Esophagus muscularis mucosa (tissue), 4 donors: ENCODE data around the gene CTTNBP2NL. TPM values are rescaled to one million over a fixed set of nuclear protein-coding genes. Genes with fewer than 3 reads are reported as not detected.
A peak's percentile ranks its signal among the peaks of the same experiment; 100 is the strongest.

Source experiments
- DNase-seq: peaks from one replicate; pipeline ENCODE4 v3.0.0-alpha.2; 2017; ENCODE audit errors: extremely low spot score
- H3K27ac ChIP-seq, 4 donors: fragments of 200-600 bp; sonication (generic); replicated peaks in 1 of 4; 1 replicate in 3 of 4; 2 replicates in 1 of 4; pipeline ENCODE4 v1.5.1; 2016 to 2019; ENCODE audit warnings: mild to moderate bottlenecking in 1 of 4
- H3K27me3 ChIP-seq, 4 donors: fragments of 200-600 bp; sonication (generic); one replicate each; pipeline versions ENCODE4 v1.5.1 to v1.6.0; 2016 to 2019
- H3K36me3 ChIP-seq, 4 donors: fragments of 200-600 bp; sonication (generic); one replicate each; pipeline ENCODE4 v1.5.1; 2016 to 2019
- H3K4me1 ChIP-seq, 4 donors: fragments of 200-600 bp; sonication (generic); one replicate each; pipeline ENCODE4 v1.5.1; 2016 to 2019
- H3K4me3 ChIP-seq, 4 donors: fragments of 200-600 bp; sonication (generic); 1 replicate in 2 of 4; 2 replicates in 2 of 4; pipeline ENCODE4 v1.5.1; 2016 to 2019; ENCODE audit warnings: mild to moderate bottlenecking in 4 of 4, moderate library complexity in 1 of 4
- H3K9me3 ChIP-seq, 4 donors: fragments of 200-600 bp; sonication (generic); 1 replicate in 3 of 4; 2 replicates in 1 of 4; pipeline ENCODE4 v1.5.1; 2016 to 2019
- EP300 ChIP-seq: sonication (generic); formaldehyde crosslinking; IDR thresholded peaks from one replicate; pipeline ENCODE4 v1.6.1; 2017; ENCODE audit warnings: antibody characterized with exemption
- POLR2A ChIP-seq: fragments of 450-650 bp; IDR thresholded peaks from one replicate; pipeline ENCODE4 v1.6.1; 2017; ENCODE audit warnings: antibody characterized with exemption, moderate library complexity, mild to moderate bottlenecking, low read depth
- POLR2AphosphoS5 ChIP-seq, 2 donors: sonication (generic); formaldehyde crosslinking; IDR thresholded peaks; one replicate each; pipeline ENCODE4 v1.6.1; 2017; ENCODE audit warnings: antibody characterized with exemption in 2 of 2
- WGBS: methylation state at CpG from one replicate; pipeline ENCODE4 v1.1.5; 2018; 5-methylcytosine and 5-hydroxymethylcytosine counted together
- intact Hi-C: fragments of 100-400 bp; cut with DNase I; formaldehyde crosslinking; loops from one replicate; pipeline ENCODE4 v1.15.1; 2023
- total RNA-seq, 4 donors: library from RNA; depleted of rRNA; stranded (reverse); fragments of >200 nt; gene quantifications; one replicate each; pipeline versions ENCODE4 v1.1.0 to v1.2.1, GENCODE V29; 2016
- TF ChIP-seq, protein P1 (sequence below), 3 experiments: fragments of 200-600 bp in 2 of 3; fragments of 450-650 bp in 1 of 3; sonication (generic) in 2 of 3; IDR thresholded peaks; one replicate each; pipeline ENCODE4 v1.5.1; 2017 to 2019; ENCODE audit warnings: antibody characterized with exemption in 3 of 3, mild to moderate bottlenecking in 2 of 3, moderate library complexity in 1 of 3

The CTTNBP2NL gene
- total RNA-seq, 4 donors from 2014 or later, result 16.2 to 26.9 (median 19.0) TPM

DNA sequence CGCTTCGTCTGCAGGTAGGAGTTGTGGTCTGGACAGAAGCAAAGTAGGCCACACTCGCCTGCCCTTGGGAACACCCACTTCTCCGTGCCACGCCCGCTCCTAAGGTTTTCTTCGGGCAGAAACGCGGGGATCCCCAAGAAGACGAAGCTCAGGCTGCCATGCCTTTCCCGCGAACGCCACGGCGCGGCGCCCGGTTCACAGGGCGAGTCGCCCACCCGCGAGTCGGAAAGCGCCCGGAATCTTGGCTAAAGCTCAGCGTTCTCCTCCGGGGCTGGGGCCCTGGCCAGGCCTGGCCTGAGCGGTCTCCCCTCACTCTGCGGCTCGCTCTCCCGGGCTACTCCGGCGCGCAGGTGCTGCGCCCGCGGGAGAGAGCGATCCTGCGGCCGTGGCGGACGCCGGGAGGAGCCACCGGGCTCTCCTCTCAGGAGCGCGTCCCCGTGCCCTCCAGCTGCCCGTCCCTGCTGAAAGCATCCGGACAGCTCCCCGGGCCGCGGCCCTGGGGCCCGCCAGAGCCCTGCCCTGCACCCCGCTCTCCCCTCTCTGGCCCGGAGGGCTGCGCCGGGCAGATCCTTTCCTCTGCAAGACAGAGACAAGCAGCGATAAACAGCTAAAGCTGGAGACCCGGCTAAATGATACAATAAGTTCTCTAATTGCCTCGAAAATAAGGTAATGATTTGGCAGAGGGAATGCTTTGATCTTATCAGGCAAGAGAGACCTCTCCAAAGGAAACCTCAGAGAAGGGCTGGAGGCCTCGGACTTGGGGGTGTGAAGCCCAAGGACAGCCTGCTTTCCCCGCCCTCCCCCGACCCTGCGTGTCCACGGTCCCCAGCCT lies 106.0 kb downstream of the CTTNBP2NL start:
- WGBS, result 8% methylated on average over 16 of the region's 65 CpGs
- TF ChIP-seq POLR2A, result no peak
- no peak for TF ChIP-seq EP300
- TF ChIP-seq, protein P1, sequence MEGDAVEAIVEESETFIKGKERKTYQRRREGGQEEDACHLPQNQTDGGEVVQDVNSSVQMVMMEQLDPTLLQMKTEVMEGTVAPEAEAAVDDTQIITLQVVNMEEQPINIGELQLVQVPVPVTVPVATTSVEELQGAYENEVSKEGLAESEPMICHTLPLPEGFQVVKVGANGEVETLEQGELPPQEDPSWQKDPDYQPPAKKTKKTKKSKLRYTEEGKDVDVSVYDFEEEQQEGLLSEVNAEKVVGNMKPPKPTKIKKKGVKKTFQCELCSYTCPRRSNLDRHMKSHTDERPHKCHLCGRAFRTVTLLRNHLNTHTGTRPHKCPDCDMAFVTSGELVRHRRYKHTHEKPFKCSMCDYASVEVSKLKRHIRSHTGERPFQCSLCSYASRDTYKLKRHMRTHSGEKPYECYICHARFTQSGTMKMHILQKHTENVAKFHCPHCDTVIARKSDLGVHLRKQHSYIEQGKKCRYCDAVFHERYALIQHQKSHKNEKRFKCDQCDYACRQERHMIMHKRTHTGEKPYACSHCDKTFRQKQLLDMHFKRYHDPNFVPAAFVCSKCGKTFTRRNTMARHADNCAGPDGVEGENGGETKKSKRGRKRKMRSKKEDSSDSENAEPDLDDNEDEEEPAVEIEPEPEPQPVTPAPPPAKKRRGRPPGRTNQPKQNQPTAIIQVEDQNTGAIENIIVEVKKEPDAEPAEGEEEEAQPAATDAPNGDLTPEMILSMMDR (IDR thresholded peaks at IDR 0.05), result peak; percentile 57 to 73 (median 57)
- TF ChIP-seq POLR2AphosphoS5 (IDR thresholded peaks at IDR 0.05), result peak; percentile 9 to 55
- H3K4me1 ChIP-seq, result peaks cover 13 to 27% (median 16%) of the 10 kb centered on the region in 4 donors
- peak overlapping the region; percentile 54 to 65 (median 58) for H3K4me3 ChIP-seq
- no peaks in the 10 kb centered on the region for H3K9me3 ChIP-seq
- H3K36me3 ChIP-seq, result no peaks in the 10 kb centered on the region
- H3K27ac ChIP-seq, result peak overlapping the region in 3 of 4 donors; percentile 16 to 37 (median 36)
- peaks cover 0 to 31% (median 0%) of the 10 kb centered on the region in 4 donors for H3K27me3 ChIP-seq
- intact Hi-C loops, result no loop called here
- no peak for DNase-seq

- intact Hi-C loops, result no loop called here
- no peak for DNase-seq
- no peak for TF ChIP-seq POLR2A
- TF ChIP-seq EP300, result no peak
- TF ChIP-seq POLR2AphosphoS5 (IDR thresholded peaks at IDR 0.05), result no peak
- TF ChIP-seq, protein P1 (IDR thresholded peaks at IDR 0.05), result no peak
- Histone ChIP-seq H3K36me3 (no peaks in the 10 kb centered on the region), H3K27me3 (peaks cover 0 to 39% (median 6%) of the 10 kb centered on the region in 4 donors), H3K4me1 (peaks cover 17 to 30% (median 20%) of the 10 kb centered on the region in 4 donors), H3K27ac (no peak overlapping the region), H3K4me3 (peak overlapping the region in 1 of 4 donors; percentile 54), H3K9me3 (no peaks in the 10 kb centered on the region)
- 39% methylated on average over 2 of the region's 2 CpGs for WGBS
Measured at GRCh38 chr1:112502826-112503225, 106.8 kb downstream of the CTTNBP2NL start.

- 72% methylated on average over 11 of the region's 11 CpGs for WGBS
- H3K36me3 ChIP-seq, result no peaks in the 10 kb centered on the region
- no peaks in the 10 kb centered on the region for H3K9me3 ChIP-seq
- peaks cover 0 to 52% (median 15%) of the 10 kb centered on the region in 4 donors for H3K27me3 ChIP-seq
- peaks cover 28 to 43% (median 33%) of the 10 kb centered on the region in 4 donors for H3K4me1 ChIP-seq
- TF ChIP-seq, protein P1 (IDR thresholded peaks at IDR 0.05), result no peak
- no peak for TF ChIP-seq POLR2A
- TF ChIP-seq POLR2AphosphoS5 (IDR thresholded peaks at IDR 0.05), result no peak
- DNase-seq, result no peak
- intact Hi-C loops, result no loop called here
- H3K4me3 ChIP-seq, result no peak overlapping the region
- H3K27ac ChIP-seq, result no peak overlapping the region
Measured at GRCh38 chr1:112504001-112504660, 108.1 kb downstream of the CTTNBP2NL start.

DNA sequence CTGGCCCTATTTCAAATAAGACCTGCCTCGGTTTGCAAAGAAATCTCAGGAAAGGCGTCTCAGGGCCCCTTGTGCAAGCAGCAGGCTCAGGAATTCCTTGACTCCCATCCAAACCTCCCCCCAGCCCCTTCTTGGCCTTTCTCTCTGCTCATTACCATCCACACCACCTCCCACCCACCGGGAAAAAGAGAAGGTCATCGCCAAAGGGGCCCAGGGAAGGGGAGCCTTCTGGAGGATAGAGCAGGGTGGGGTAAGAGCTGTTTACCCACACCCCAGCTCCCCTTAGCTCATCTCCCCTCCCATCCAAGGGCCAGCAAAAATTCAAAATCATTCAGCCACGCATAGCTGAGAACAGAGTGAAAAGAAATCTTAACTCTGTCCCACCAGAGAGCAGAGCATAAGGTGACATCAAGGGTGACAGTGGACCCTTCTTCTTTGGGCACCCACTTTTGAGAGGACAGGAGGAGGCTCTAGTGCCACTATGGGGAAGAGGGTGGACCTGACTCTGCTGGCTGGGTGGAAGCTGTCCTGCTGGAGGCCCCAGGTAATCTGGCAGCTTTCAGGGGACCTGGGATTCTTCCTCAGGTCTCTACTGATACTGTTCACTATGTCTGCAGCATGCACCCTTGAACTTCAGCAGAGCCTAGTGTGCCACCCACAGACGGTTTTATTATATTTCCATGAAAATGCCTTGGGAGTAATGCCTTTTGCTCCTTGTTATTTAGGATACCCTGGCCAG lies 108.8 kb downstream of the CTTNBP2NL start:
- Histone ChIP-seq H3K4me1 (peaks cover 28 to 50% (median 36%) of the 10 kb centered on the region in 4 donors), H3K27ac (no peak overlapping the region), H3K36me3 (no peaks in the 10 kb centered on the region), H3K4me3 (no peak overlapping the region), H3K27me3 (peaks cover 0 to 59% (median 16%) of the 10 kb centered on the region in 4 donors), H3K9me3 (no peaks in the 10 kb centered on the region)
- intact Hi-C loops, result no loop called here
- WGBS, result 68% methylated on average over 6 of the region's 6 CpGs
- no peak for DNase-seq
- TF ChIP-seq, protein P1 (IDR thresholded peaks at IDR 0.05), result no peak
- TF ChIP-seq POLR2A (no peak), POLR2AphosphoS5 (IDR thresholded peaks at IDR 0.05) (no peak), EP300 (no peak)
